Activated naive CD4-positive, alpha-beta T cell (primary cell): ENCODE data around the gene KRT6A.

Experiments
- DNase-seq, 4 experiments: peaks; one replicate each; lab custom pipeline; 2025; lab: John Stamatoyannopoulos, UW

Gene KRT6A

DNA sequence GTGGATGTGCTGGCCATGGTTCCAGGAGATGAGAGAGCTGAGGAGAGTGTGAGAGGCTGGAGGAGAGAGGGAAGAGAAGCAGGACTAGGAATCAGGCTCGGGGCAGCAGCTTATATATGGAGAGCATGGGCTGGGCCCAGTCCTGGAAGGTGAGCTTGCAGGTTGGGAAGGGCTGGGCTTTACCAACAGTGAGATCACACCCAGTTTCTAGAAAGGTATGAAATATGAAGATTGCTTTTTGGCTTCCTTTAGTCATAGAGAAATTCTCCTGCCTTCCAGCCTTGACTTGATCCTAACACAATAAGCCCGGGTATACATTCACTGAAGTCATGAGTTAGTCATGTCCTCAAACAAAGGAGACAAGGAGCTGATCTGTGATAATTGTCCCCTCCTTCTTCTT is at the start of gene KRT6A:
Gene KRT6A, minus strand, starts transcription at position 86 of the 400 bp plus-strand sequence. Its CDS starts 69 bp downstream, at position 17.
- no peak for DNase-seq

DNA sequence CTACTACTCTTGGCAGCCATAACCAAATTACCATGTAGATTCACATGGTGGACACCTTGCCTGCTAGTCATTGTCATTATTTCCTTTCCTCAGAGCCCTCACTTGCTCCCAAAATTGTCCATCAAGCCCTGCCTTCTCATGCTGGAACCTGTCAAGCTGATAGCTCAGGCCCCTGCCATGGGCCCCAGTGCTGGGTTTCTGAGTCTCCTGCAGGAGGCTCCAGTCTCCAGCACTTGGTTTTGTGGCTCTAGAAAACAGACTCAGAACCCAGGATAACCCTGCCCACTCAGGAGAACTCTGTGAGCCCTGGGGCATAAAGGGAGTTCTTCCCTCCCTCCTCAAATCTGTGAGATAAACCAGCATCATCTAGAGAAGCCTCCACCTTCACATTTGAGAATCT is 49.1 kb upstream of the KRT6A start:
- no peak for DNase-seq

DNA sequence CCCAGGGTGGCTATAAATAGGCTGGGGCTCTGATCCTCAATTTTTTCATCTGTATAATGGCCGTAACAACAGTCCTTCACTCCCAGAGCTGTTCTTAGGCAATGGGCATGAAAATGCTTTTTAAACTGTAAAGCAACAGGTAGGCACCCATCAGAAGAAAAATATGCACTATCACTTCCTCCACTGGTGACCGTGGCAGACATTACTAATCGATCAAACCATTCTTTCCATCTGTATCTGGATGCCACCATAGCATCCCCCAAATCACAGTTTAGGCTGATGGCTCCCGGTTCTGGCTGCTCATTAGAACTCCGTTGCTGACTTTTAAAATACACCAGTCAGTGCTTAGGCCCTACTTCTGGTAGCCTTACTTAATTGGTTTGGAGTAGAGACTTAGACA is 48.7 kb upstream of the KRT6A start:
- DNase-seq: no peak

DNA sequence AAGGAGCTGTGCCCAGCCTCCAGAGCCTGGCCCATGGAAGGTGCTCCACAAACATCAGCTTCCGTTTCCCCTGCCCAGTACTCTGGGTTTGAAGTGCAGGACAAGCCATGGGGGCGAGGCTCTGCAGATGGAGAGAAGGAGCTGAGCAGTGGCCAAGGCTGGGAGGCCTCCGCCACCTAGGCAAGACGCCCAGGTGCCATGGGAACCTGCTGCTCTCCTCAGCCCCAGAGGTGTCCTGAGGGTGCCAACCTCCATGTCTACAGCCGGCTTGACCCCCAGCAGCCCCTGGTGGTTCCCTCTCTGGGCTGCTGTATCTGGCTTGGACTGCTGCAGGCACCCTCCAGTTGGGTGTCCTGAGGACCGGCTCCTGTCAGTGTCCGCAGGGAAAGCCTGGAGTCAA is 47.5 kb upstream of the KRT6A start:
- no peak for DNase-seq

DNA sequence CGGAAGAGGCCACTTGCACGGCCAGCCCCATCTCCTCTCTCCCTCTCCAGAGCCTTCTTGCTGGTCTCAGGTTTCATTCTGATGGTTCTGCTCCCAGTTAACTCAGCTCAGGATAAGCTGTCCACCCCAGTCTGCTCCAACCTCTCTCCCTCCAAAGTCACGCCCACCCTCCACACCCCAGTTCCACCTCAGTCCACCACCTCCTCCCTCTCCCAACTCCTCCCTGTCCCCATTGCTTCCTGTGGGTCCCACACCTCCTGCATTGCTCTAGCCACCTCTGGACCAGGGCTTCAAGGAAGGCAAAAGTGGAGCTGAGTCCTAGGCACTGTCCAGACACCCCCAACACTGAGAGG is 46.7 kb upstream of the KRT6A start:
- DNase-seq: no peak

DNA sequence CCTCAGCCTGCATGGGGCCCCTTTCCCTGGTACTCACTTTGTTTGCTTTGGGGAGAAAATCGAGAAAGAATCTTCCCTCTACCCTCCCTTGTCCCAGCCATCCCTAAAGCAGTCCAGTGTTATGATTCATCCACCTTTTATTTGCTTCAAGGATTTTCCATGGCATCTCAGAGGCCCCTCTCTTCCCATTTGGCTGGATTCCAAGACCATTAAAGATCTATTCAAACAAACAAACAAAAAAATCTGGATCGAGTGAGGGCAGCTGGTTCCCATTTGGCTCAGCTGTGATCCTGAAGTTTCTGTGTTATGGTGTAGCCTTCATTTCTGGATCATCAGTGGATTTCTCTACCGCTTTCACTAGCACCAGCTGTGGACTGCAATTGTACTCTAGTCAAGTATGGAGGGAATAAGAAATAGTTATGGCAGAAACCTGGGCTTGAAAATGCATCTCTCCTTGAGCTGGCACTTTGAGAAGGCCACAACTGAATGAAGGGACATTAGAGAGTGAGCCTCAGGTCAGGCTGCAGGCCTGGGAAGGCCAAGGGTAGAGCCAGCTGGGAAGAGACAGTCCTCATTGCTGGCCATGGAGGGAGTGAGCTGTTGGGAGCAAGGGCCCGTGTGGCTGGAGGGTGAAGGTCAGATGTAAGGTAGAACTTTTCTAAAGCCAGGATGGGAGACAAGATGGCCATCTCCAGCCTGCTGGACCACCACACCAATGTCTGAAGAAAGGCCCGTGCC is 46.2 kb upstream of the KRT6A start:
- DNase-seq: no peak

DNA sequence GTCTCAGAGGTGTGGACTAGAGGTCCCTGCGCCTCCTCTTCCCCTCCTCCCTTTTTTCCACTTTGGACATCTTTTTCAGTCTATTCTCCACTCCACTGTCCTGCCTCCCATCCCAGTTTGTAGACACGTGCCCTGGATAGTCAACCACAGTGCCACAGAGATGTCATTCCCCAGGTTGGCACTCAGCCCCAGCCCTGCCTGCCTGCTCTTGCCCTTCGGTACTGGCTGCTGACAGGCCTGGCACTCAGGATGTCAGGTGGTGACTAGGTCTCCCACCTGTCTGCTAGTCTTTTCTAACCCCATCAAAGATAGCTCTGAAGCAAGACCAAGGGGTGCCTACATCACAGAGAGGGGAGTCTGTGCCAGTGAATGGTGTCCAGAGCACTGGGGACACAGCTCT is 44.0 kb upstream of the KRT6A start:
- no peak for DNase-seq

DNA sequence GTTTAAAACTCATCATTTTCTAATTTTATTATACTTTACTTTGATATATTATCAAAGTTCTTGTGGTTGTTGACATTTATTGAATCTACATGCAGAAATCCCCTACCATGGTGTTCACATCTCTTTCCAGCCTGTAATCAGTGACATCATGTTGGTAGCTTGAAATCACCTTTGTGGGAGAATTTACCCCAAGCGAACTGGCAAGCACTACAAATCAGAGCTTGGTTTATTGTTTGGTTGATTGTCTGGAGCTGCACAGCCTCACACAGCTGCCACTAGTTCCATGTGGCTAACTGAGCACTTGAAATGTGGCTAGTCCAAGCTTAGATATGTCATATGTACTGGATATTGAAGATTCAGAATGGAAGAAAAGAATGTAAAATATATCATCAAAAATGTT is 42.5 kb upstream of the KRT6A start:
- no peak for DNase-seq

DNA sequence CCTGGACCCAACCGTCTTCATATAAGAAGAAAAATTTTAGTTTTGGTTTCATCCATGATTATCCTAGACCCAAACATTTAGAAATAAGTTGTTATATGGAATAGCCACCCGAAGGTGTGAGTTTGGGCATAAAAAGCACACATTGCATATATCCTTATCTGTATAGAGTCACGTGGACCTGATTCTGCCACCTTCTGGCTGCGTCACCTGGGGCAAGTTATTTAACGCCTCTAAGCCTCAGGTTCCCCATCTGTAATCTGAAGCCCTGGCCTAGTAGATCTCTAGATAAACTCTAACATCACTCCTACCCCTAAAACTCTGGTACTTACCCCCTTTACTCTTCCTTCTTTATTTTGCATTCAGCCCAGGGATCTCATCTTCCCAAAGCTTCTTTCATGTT is 41.4 kb upstream of the KRT6A start:
- no peak for DNase-seq

DNA sequence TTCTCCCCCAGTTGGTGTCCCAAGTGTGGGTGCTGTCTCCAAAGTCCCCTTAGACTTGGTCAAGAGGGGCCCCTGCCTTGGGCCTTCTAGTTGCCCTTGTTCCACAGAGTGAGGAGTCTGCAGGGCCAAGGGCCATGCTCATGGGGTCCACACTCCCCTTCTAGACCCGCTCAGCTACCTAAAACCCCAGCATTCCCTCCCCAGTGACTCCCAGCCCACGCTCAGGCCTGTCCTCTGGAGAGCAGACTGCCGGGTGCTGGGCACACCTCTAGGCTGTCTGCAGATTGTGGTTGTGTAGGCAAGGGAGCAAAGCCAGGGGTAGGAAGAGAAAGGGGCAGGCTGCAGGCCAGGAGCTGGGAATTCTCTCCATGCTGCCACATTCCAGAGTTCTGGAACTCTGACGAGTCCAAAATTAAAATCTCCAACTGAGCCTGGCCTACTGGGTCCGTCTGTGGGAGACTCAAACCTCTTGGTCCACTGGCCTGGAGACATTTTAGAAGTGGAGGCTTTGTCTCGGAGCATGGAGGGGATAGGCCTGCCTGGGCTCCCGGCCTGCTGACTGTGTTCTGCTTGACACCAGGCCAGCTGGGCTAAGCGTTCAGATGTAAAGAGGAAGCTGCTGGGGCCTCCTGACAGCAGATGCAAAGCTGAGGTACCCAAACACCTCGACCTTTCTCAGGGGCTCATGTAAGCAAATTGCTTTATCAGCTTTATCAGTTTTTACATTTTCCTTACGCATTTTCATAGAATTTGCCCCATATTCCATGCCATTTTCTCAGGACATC is 40.8 kb upstream of the KRT6A start:
- DNase-seq: no peak

DNA sequence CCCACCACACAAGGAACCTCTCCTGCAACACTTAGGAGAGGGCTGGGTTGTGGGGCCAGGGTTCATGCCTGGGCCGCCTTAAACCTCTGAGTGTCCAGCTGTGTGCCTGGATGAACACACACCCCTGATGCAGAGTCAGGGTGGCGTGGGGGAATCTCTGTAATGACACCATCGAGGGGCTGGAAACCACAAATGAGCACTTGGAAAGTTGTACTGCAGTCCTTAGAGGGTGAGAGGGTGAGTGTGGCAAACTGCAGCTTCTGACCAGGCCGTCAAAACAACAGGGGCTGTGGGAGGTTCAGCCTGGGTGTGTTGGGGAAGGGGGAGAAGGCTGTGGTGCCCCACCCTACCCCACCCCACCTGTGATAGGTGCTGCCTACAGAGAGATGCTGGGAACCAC is 39.6 kb upstream of the KRT6A start:
- DNase-seq: no peak

DNA sequence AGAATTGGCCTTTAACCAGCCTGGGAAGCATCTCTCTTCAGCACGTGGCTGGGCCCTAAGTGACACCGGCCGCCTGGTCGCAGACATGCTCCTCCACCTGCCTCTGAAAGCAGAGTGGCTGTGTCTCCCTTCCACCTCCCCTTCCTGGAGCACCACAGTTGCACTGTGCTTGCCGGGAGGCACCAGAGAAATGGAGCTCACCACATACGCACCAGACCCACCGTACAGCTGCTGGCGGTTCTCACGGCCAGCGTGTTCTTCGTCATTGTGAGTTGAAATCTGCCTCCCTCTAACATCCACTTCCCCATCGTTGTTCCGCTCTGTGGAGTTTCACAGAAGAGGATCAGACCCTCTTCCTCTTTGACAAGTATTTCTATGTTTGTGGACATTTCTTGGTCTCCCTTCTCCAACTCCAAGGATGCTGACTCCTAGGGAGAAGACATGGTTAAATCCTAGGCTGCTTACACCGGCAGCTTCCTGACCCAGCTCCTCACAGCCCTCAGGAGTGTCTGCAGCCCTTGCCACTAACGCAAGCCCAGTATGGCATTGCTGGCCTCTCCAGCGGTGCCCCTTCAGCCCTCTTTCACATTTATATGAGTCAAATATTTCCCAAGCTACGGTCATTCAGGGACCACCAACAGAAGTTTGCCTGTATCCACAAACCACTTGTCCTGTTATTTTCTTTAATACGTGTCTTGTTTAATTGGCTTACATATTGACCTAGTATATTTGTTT is 38.7 kb upstream of the KRT6A start:
- DNase-seq: no peak

DNA sequence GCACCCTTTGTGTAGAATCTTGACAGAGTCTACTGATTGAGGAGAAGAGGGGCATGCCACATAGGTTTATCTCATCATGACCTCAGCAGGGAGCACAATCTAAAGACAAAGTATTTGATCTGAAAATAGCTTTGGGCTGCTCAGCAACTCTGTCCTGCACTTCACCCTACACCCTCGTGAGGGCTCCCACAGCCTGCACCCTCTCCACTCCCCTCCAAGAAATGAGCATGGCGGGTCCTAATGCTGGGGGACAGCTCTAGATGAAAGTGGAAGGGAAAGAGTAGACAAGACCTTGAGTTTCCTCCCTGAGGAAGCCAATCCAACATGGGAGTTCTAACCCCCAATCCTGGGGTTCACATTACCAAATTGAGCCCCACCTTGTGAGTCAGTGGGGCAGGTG is 37.8 kb upstream of the KRT6A start:
- DNase-seq: no peak

DNA sequence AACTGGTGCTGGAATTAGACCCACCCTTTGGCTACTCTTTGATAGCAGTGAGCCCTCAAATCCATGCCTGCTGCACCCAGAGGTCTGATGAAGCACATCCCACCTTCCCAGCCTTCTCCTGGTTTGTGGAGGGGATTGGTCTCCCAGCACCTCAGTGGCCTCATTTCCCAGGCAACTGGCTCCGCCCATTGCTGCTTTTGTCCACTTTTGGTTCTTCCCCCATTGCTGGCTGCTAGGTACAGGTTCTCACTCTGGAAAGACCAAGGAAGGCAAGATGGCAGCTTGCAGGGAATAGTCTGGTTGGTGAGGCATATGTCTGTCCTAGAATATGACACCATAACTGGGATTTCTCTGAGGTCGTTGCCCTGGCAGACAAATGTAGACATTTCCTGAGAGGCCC is 37.3 kb upstream of the KRT6A start:
- DNase-seq: no peak

DNA sequence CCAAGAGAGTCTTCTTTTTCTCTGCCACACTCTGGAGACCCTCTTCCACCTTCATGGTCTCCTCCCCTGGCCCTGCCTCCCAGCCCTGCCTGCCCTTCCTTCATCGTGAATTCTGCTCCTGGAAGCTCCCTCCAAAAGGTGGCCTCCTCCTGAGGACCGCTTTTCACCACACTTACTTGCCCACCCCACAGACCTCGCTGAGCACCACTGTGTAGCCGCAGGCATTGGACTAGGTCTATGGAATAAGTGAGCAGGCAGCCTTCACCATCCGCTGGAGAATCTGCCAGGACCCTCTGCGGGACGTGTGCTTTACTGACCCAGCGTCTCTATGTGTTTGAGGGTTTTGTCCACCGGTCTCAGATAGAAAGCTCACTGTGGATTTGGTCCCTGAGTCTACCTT is 36.8 kb upstream of the KRT6A start:
- no peak for DNase-seq

DNA sequence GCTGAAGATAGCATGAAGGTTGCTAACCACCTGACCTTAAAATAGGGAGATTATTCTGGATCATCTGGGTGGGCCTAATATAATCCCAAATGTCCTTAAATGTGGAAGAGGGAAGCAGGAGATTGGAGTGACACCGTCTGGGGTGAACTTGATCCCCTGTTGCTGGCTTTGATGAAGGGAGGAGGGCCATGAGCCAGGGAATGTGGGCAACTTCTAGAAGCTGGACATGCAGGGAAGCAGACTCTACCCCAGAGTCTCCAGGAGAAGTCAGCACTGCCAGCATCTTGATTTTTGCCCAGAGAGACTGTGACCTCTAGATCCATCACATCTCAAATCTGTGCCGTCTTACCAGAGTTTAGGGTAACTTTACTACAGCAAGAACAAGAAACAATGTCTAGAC is 36.4 kb upstream of the KRT6A start:
- DNase-seq: no peak

DNA sequence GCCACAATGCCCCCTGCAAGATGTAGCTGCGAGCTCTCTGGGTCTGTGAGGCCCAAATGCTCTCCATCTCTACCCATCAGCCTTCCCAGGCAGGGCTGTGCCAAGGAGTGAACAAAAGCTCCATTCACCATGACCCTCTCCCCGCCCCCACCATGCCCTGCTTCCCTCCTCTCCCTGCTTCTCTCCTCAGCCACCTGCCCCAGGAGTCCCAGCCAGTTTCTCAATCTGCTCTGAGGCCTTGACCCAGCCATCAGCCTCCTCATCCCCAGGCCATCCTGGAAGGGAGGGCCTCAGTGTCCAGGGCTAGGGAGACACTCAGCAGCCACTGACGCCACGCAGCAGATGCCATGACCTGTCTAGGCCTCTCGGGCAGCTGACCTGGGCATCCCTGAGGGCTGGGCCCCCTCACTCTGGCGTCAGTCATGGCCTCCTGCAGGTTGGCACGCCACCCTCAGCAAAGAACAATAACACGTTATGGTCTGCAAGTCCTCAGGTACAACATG is 35.6 kb upstream of the KRT6A start:
- no peak for DNase-seq

DNA sequence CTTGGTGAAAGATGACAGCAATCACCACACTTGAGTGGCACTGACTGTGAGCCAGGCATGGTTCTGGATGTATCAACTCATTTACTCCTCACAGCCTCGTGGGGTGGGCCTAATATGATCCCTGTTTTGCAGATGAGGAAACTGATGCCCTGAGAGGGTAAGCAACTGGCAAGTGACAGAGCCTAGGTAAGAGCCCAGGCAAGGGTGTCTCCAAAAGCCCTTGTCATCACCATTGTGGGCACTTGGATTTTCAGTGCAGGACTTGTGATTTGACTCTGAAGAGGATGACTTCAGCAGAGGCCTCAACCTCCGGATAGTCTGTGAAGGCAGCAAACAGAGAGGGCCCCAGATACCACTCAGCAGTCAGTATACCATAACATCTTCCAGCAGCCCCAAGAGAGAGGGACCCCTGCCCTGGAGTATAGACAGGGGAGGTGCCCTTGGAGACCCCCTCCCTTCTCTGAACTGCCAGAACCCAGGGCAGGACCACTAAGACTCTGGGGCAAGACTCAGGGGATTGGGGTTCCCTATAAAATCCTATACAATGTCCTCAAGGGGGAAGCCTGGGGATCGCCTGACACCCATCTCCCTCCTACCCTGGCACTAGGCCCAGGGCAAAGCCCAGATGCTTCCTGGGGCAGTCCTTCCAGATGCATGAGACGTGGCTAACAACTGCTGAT is 34.2 kb upstream of the KRT6A start:
- no peak for DNase-seq

DNA sequence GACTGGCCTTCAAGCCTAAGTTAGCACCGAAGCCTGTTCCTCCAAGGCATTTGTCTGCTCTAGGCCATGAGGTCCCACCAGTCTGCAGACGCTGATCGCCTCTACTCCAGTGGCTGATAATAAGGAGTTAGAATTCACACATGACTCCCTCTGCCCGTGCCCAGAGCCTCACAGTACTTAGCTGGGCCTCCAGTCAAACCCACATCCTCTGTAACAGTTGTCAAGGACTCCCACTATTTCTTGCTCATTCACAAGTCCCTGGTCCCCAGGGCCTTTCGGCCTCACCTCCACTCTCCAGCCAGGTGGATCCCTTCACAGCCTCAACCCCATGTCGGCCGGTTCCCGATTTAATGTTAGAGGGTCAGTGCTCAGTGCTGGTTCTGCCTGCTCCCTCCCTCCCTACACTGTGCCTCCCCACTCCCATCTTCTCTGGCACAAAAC is 33.5 kb upstream of the KRT6A start:
- no peak for DNase-seq

DNA sequence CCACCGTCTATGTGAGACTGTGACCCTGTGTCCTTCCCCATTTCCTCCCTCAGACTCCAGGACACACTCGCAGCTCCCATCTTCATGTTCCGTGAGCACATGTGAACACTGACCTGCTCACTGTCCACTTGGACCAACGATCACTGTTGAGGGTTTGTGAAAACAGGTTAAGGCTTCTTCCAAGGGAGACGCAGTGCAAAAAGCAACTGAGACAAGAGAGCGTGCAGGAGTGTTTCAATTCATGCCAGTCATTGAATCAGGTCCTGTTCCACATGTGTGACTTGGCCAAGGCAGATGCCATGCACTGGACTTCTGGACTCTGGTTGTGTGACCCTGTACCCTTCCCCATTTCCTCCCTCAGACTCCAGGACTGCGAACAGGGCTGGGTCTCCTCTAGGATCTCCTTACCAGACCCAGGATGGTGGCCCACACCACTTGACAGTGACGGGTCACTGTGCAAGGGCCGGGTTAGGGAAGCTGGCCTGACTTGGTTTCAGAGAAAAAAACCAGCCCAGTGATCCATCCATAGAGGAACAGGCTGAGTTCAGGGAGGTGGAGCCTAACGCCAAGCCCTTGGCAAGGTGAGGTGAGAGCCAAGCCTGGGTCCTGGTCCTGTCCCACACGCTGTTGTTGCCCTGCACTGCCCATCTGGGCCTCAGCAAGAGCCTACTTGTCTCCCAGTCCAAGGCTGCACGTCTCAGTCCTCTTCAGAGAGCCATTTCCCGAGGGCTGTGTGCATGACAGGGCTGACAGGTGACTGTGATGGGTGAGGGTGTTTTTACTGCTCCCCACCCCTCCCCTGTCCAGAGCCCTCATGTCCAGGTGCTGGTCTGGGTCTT is 32.8 kb upstream of the KRT6A start:
- DNase-seq: no peak

DNA sequence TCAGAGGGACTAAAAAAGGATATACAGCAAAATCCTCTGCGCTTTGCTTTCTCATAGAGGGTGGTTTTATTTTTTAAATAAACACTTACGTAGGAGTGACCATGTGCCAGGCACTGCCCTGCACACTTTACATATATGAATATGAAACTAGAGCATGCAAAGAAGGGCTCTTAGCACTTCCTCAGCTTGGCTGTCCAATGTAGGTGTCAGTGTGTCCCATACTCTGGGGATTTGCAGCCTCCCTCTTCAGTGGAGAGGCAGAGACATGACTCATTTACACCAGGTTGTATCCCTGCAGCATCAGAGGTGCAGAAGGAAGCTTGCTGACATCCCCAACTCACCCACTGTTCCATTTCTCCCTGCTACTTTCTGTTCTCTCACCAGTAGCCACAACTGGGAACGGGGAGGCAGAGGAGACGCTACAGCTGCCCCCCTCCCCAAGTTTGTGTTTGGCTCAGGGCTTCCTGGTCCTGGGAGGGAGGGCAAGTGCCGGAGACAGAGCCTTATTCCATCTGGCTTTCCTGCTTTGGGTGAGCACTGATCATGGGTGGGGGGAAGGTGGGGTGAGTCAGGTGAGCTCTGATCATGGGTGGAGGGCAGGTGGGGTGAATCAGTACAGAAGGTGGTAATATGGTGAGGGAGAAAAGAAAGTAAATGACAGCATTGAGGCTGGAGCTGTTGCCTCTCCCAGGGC is 32.0 kb upstream of the KRT6A start:
- no peak for DNase-seq
